ENCODE results near the gene PHACTR3.

PHACTR3 gene

GRCh38 chr20:59703046-59703445, 98.7 kb downstream of the PHACTR3 start:
- no peak for DNase-seq

DNA sequence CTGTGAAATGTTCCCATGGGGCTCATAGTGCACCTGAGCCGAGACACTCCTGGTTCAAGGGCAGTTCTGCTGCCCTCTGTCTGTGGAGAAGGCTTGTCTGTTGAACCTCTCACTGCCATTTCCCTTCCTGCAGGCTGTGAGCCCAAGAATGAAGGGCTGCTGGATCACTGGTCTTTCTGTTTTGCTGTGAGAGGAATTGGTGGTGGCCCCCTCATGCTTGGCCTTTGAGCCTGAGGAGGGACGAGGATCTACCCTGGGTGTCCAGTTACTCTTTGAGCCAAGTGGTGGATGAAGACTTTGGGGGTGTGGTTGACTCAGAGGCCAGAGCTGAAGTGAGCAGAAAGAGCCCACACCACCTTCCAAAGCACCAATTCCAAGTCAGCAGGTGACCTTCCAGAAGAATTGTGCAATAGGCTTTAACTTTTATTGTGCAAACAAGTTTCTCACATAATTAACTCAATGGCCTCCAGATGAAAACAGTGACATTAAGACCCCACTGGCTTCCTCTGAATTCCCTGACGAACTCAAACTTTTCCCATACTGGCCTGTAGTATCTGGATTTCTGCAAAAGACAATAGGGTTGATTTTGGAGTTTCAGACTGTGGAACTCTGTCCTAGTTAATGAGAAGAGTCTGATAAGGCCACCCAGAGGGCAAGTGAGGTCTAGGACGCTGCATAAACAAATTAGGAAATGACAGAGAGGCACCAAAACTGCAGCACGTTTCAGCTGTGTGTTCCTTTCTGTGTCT, 101.5 kb downstream of the PHACTR3 start:
- no peak for DNase-seq

DNA sequence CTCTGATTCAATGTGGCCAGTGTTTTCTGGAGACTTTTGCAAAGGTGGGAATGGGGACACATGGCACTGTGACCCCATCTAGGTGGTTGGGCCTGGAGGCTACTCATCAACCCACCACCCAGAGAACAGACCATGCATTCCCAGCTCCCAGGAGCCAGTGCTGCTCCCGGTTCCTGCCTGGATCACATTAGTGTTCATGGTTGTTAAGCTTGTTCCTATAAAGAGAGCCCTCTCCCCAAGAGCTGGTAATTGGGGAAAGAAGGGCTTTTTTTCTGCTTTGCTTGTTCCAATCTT, 102.0 kb downstream of the PHACTR3 start:
- no peak for DNase-seq

GRCh38 chr20:59708326-59708725, 104.0 kb downstream of the PHACTR3 start:
- no peak for DNase-seq

DNA sequence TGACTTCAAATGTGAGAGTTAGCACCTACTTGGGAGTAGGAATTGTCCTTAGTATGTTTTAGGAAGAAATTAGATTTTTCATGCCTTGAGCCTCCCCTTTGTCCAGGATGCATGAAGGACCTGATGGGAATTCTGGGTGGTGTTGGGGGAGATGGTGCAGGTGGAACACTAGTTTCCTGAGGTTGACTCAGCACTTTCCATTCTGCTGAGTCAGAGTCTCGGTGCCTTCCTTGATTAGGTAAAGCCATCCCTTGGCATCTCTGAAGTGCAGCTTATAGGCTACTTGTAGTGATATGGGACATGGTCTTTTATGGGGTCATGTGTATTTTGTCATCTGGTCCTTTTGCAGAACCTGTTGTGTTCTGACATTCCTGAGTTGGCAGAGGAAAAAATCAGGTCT, 105.3 kb downstream of the PHACTR3 start:
- no peak for DNase-seq

DNA sequence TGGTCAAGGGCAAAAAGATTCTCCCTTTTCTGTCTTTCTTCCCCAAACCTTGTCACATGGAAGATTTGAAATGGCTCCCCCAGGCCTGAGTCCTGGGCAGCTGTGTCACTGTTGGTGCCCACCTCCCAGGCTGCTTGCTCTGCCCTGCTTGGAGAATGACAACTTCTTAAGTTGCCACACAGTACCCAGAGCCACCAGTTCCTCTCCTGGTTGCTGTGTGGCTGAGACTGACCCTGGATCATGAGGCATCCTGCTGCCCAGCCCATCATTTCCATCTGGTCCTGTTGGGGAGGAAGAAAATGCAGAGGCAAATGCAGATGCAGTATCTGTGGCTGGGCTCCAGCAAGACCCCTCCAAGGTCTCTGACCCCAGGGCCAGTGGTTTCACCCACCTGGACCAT, 113.7 kb downstream of the PHACTR3 start:
- no peak for DNase-seq

DNA sequence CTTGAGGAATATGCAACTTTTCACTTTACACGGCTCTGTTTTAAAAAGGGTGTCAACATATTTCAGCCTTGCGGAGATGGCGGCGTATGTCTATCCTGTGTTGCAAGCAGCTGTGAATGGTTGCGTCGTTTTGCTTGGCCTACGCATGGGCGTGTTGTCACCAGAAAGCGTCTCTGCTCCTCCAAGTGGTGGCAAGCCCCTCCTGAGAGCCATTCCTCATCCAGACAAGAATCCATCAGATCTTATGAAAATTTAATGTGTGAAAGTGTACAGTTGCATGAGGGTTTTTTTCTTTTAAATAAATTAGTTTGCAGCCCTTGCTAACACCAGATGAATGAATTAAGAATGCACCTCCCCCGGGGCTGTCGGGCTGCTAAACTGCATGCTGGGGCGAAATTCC, 114.4 kb downstream of the PHACTR3 start:
- no peak for DNase-seq

DNA sequence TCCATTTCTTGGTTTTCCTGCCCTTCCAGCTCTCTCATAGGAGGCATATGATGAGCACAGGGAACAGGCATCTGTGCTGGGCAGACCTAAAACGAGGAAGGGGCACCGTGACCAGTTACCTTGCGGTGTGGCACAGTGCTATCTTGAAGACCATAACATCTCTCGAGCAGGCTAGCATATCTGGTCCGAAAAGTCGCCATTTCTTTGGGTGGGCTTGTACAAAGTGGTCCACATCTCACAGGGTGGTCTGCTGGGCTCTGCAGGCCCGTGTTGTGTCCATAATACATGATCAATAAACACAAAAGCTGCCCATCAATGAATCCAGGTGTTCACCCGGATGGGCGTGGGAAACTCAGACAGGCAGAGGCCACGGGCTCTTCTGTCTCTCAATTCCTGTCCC, 115.7 kb downstream of the PHACTR3 start:
- DNase-seq, result no peak

- no peak for DNase-seq
Measured at GRCh38 chr20:59721386-59721785, 117.0 kb downstream of the PHACTR3 start.

DNA sequence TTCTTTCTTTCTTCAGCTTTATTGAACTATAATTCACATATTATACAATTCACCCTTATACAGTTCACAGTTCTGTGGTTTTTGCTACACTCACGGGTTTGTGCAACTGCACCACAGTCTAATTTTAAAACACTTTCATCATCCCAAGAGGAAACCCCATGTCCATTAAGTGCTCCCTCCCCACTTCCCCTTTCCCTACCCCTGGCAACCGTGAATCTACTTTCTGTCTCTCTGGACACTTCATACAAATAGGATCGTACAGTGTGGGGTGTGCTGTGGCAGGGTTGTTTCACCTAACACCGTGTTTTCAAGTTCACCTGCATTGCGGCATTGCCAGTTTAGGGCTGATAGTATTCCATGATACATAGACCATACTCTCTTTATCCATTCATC, 118.8 kb downstream of the PHACTR3 start:
- no peak for DNase-seq

DNA sequence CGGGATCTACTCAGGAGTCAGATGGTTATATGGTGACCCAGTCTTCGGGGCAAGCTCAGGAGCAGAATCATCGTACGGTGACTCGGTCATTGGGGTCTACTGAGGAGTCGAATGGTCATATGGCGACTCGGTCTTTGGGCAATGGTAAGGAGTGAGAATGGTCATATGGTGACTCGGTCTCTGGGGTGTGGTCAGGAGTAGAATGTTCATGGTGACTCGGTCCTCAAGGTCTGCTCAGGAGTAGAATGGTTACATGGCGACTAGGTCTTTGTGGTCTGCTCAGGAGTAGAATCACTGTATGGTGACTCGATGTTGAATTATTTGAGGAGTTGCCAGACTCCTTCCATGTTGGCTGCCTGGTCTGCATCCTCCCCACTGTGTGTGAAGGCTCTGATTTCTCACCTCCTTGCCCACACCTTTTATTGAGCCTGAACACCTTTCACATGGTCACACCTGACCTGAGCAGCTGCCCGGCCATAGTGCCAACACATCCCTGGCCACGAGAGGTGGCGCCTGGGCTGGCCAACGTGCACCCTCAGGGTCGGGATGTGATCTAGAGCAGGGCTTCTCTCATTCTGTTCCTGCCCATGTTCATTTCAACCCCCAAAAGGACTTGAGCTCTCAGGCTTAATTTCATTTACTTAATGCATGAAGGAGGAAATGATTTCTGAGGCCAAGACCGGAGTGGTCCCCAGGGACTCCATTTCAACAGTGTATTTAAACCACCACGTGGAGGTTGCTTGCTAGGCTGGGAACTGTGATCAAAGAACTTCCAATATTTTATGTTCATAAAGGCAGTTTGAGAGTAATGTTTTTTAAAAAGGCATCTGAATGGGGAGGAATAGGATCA, 119.5 kb downstream of the PHACTR3 start:
- no peak for DNase-seq

DNA sequence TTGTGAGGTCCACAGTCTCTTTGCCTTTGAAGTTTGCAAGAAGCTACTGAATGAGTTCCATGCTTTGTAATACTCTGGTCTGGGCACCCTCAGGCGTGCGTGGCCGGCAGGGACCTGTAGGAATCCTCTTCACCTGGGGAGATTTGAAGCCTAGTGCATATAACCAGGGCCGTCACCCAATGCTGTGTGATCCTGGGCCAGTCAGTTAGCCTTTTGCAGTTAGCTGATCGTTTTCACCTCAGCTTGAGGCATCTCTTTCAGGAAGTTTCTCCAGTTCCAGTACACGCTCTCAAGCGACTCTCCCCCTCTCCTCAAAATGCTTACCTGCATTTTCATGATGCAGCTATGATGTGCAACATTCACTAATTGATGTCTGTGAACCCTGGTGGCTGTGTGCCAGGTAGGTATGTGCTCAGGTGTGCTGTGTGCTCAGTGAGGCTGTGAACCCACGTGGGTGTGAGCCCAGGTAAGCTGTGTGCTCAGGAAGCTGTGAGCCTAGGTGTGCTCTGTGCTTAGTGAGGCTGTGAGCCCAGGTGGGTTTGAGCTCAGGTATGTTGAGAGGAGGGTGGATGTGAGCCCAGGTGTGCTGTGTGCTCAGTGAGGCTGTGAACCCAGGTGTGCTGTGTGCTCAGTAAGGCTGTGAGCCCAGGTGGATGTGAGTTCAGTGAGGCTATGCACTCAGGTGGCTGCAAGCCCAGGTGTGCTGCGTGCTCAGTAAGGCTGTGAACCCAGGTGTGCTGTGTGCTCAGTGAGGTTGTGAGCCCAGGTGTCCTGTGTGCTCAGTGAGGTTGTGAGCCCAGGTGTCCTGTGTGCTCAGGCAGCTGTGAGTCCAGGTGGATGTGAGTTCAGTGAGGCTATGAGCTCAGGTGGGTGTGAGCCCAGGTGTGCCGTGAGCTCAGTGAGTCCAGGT, 120.4 kb downstream of the PHACTR3 start:
- no peak for DNase-seq

DNA sequence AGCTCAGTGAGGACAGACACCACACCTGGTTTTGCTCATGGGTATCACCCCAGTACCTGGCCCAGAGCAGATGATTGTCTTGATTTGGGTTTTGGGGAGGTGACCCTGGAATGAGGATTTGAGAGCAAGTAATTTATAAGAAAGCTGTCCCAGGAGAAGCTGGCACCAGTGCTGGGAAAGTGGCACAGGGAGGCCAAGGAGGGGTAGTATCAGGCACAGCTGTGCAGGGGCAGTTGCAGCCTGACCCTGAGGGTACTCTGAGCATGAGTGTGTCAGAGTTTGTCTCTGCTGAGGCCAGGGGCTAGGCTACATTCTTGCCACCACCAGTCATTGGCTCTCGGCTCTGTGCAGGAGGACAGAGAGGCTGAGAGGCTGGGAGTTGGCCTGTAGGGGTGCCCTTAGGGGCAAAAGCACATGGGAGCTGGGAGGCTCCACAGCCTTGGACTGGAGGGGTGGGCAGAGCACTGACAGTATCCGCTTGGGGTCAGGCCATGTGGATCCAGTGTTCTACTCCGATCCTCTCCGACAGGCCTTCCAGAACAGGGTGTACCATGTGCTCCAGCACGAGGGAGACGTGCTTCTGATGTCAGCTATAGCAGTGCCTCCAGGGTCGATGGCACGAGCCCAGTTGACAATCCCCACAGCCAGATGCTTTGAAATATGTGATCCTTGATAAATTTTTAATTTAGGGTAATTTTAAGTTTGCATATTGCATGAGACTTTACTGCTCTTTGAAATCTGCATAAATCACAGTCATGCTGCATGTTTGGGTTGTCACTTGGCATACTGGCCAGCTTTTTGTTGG, 121.3 kb downstream of the PHACTR3 start:
- no peak for DNase-seq

GRCh38 chr20:59726281-59726595, 121.9 kb downstream of the PHACTR3 start:
- no peak for DNase-seq

GRCh38 chr20:59728722-59729430, 124.5 kb downstream of the PHACTR3 start:
- no peak for DNase-seq

- no peak for DNase-seq
Measured at GRCh38 chr20:59729506-59729905, 125.2 kb downstream of the PHACTR3 start.

DNA sequence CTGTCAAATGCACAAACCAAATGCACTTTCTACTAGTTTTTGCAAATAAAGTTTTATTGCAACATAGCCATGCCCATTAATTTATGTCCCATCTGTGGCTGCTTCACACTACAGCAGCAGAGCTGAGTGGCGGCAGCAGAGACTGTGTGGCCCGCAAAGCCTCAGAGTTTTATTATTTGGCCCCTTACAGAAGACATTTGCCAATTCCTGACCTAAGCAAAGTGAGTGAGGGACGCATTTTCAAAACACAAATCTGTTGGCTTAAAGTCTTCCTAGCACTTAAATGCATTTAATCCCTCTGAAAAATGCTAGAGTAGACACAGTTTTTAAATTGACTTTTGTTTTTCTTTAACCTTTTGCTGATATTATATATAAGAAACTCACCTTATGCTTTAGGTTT, 126.4 kb downstream of the PHACTR3 start:
- DNase-seq, result no peak

DNA sequence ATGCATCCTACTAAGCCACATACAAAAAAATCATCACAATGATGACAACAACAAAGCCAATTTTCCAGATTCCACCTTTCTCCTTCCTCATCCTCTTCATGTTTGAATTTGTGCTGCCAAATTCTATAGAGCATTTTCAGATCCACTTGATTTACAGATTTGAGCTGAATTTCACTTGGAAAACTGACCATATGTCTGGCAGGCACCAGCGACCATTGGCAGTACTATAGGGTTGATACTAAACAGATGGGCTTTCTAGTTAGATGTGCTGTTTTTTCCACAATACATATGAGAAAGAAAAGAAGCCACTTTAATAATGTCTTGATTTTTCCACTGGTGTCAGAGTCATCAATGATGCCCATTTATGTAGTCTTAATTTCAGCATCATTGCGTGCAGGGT, 127.0 kb downstream of the PHACTR3 start:
- peak; percentile 64 for DNase-seq

DNA sequence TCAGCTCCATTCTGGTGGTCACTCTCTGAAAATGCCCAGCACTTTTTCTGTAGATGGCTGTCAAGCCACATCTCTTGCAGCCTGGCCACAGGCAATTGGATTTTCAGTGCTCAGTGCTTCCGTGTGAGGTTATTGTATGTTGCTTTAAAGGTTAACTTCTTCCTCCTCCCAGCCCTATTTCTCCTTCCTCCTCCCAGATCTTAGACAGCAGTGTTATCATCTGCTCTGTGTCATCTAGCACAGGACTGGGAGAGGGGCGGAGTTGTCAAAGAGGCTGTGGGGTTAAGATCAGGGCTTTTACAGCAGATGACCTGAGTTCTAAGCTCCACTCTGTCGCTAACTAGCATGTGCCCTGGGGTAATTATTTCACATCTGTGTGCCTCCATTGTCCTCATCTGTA, 129.0 kb downstream of the PHACTR3 start:
- DNase-seq, result no peak

DNA sequence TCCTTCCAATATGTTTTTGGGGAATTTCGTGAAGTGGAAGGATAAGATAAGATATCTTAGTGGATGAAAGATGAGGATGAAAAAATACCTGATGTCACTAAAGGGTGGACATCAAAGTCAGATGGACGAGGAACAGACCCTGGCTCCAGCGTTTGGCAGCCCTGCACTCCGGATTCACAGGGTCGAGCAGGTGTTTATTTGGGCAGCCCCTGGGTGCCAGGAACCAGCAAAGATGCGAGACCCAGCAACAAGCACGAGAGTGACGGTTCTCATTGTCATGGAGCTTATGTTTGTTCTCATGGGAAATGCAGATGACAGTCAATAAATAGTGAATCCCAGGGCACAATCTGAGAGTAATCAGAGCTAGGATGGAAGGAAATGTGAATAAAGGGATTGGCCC, 131.1 kb downstream of the PHACTR3 start:
- no peak for DNase-seq

DNA sequence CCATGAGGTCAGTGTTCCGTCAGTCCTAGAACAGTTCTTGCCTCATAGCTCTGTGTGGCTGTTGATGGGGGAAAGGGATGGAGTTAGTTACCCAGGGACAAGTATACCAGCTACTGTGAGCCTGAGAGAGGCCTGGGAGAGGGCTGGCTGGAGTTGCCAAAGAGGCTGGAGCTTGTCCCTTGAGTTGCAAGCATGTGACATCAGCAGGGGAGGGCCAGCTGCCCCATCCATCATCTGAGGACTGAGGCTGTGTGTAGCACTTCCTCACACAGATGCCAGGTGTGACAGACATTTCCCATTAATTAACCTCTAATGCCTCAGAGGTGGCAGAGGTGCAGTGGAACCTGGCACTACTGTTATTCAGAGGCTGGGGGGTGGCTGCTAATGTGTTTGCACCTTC, 131.6 kb downstream of the PHACTR3 start:
- no peak for DNase-seq

DNA sequence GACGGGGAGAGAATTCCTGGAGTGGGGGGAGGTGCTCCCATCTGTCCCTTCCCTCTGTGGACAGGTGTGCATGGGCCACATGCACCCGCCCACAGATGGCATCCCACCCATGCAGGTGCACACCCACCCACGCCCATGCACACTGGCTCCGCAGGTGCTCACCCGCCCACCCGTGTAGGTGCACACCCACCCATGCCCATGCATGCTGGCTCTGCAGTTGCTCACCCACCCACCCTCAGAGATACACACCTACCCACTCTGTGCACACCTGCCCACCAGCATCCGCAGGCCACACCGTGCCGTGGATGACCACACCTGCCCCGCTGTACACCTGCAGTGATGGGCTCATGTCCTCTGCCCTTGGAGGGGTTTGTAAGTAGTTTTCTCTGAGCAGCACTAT, 132.0 kb downstream of the PHACTR3 start:
- no peak for DNase-seq
